ENCODE data around the gene PKD1L1.

The PKD1L1 gene

GRCh38 chr7:47897831-47898230 is 50.4 kb downstream of the PKD1L1 start:
- DNase-seq = no peak

DNA sequence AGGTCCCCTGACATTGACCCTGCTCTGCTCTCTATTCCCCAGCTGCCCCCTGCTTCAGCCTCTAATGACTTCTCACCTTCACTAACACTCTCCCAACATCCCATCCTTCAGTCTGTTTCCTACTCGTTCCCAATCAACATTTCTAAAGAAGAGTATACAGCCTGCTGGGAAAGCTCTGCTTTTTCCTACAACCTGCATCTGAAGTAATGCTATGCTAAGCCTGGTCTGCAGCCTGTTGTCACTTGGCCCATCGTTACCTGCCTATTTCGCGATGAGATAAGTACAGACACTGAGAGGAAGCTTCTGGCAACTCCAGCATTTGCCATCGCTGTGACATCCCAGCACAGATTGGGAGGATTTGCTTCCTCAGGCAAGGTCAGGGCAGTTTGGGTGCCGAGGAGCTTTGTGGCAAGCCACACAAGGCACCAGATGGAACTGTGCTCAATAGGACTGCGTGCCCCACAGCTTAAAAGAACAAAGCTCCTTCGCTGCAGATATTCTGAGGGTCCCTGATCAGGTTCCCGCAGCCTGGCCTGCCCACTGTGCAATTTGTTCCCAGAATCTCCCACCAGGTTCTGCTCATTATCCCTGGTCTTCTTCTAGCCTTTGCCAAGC is 51.4 kb downstream of the PKD1L1 start:
- DNase-seq = no peak

DNA sequence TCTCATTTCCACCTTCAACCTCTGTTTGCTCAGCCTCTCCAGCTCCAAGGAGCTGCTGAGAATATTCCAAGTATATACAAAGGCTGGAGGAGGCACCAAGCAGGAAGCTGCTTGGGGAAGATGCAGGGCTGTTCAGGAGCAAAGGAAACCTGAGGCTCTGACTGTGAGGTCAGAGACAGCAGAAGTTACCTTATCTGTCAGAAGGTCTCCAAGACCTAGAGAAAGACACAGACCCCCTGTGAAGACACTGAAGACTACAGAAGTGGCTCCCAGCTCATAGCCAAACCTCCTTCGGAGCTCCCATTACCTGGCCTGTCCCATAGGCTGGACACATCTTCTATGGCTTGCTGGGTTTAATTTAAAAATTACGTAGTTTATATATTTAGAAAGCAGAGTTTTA is 53.2 kb downstream of the PKD1L1 start:
- no peak for DNase-seq

DNA sequence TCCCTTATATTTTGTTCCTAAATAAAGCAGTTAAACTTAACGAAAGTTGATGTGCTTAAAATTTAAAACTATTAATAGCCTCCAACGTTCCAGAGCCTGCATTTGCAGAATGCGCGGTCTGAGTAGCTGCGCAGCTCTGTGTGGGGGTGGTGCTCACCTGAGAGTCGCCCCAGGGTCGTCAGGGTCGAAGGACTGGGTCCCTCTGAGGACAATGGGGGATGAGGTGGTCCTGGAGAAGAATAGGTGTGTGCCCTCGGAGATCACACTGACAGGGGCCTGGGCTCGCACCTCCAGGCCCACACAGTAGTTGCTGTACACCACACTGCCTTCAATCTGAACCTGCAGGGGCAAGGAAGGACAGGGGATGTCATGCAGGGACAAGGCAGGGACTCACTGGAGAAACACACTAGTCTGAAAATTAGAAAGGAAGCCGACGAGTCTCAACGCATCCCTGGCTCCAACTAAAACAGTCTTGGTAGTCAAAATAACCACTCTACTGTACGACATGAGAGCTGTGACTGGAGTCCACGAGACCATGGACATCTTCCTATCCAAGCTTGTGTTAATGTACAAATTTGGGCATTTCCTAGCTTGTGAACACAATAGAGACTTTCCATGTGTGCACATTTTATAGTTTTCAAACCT is 54.4 kb downstream of the PKD1L1 start:
- no peak for DNase-seq

GRCh38 chr7:47893238-47893637 is 55.0 kb downstream of the PKD1L1 start:
- DNase-seq = peak; percentile 8

DNA sequence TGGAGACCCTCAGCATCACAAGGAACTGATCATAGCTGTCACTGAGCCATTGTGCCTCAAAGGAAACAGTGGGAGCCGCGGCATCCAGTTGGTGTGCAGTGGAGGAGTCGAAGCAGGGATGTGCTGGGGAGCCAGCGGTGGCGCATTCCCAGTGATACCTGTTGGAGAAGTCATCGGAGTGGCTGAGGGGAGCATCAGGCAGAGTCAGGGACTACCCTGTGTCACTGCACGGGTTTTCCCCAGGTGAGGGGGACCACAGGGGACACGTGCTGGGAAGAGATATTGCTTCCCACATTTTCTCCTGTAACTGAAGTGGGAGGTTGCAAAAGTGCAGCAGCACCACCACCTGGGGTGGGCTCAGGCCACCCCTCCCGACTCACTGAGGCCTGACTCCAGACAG is 57.7 kb downstream of the PKD1L1 start:
- no peak for DNase-seq

GRCh38 chr7:47890125-47890524 is 58.1 kb downstream of the PKD1L1 start:
- no peak for DNase-seq

- no peak for DNase-seq
Measured at GRCh38 chr7:47889723-47890122, 58.5 kb downstream of the PKD1L1 start.

- no peak for DNase-seq
Measured at GRCh38 chr7:47888371-47889265, 59.6 kb downstream of the PKD1L1 start.

GRCh38 chr7:47887016-47887640 is 61.1 kb downstream of the PKD1L1 start:
- no peak for DNase-seq

GRCh38 chr7:47885987-47886811 is 62.1 kb downstream of the PKD1L1 start:
- DNase-seq = no peak

- peak; percentile 44 for DNase-seq
Measured at GRCh38 chr7:47885309-47885986, 62.8 kb downstream of the PKD1L1 start.

- DNase-seq = no peak
Measured at GRCh38 chr7:47884675-47885074, 63.6 kb downstream of the PKD1L1 start.

DNA sequence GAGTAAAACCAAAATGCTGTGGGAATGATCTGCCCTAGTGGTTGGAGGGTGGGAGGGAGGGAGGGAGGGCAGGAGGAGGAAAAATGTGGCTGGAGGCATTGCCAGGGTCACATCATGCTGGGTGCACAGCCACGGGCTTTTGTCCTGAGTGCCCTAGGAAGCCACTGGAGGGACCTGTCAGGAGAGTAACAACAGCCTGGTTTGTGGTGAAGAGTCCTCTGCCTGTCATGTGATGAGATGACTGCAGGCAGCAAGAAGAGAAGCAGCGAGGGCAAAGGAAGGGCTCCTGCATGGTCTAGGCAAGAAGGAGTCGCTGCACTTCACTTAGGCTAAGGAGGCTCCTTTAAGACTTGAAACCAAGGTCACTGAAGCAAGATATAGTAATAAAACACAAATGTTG is 65.6 kb downstream of the PKD1L1 start:
- no peak for DNase-seq

DNA sequence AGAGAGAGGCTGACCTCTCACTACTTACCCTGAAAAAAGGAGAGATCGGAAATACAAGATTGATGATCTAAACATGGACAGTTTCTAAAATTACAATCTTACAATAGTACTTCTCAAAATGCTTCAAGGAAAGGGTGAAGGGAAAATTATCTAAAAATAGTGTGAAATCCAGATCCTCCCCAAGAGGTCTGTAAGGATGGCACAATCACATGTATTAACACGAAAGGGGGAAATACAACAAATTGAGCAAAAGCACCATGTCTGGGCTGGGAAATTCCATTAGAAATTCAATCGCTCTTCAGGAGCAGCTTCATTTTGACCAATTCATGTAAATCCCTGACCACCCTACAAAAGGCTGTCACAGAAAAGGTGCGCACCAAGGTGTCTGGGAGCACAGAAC is 67.0 kb downstream of the PKD1L1 start:
- no peak for DNase-seq

GRCh38 chr7:47878662-47879061 is 69.6 kb downstream of the PKD1L1 start:
- DNase-seq = no peak

DNA sequence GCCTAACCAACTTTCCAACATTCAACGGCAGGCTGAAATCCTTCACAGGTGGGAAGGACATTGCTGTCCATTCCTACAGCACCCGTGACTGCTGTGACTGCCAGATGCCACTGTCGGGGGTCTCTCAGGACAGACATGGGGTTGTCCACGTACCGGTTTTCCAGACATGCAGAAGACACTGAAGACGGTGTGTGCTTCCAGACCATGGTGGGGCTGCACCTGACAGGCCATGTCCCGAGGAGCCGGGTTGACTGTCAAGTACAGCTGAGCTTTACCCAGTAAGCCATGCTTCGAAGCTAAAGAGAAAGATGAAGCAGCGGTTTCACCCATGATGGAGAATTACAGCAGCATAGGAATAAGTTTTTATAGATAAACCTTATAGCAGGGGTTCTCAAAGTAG is 70.9 kb downstream of the PKD1L1 start:
- no peak for DNase-seq

DNA sequence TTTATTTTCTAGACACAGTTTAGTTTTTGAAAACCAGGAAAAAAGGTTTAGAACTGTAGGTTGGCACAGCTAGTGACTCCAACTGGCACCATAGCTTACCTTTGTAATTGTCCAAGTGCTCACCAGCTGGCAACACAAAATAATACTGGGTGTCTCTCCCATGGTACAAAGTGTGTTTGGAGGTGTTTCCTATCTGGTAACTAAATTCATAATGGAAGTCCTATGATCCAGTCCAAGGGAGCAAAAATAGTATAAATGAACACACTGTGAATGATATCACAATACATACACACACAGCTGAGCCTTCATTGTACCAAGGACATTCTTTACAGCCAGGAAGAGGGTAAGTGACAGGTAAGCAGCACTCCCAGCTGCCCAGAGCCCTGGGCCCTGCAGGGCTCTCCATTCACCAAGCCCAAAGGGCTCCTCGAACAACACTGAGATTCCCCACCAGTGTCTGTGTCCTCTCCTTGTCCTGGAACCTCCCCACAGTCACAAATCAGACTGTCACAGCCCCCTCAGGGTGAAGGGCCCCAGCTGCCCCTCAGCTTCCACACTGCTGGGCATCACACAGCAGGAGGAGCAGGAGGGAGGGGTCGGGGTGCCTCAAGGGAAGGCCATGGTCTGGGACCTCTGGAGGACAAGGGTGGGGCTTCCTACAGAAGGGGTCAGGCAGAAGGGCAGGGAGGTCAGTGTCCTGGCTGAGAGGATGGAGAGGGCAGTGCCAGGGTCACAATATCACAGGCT is 72.1 kb downstream of the PKD1L1 start:
- no peak for DNase-seq

GRCh38 chr7:47875406-47875805 is 72.9 kb downstream of the PKD1L1 start:
- DNase-seq = no peak

DNA sequence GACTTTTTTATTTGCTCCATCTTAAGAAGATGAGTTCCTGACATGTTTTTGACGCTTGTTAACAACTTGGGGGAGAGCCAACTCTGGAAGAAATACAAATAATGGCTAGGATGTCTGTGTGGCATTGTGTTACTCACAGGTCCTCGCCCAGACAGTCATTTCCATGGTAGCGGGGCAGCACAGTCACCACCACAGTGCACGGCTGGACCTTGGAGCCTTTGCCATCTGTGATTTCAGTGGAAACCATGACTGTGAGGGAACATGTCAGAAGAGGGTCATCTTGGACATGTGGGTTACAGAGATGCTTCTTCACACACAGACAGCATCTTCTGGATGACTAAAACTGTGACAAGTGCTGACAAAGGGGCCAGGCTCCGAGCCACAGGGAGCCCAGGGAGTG is 74.5 kb downstream of the PKD1L1 start:
- no peak for DNase-seq

GRCh38 chr7:47867286-47867685 is 81.0 kb downstream of the PKD1L1 start:
- DNase-seq = no peak
